Hepatocyte (in vitro differentiated cells): Measurements from ENCODE around the gene JAK1. TPM values are rescaled to one million over a fixed set of nuclear protein-coding genes. Genes with fewer than 3 reads are reported as not detected.

Experiments used
- DNase-seq: peaks from one replicate; pipeline ENCODE4 v3.0.0-alpha.2; 2016; ENCODE audit warnings: low spot score
- H2AFZ ChIP-seq: fragments of 200-600 bp; sonication (generic); 2 replicates; pipeline ENCODE4 v1.6.0; 2016; ENCODE audit warnings: antibody characterized with exemption, mild to moderate bottlenecking
- H3K27ac ChIP-seq: fragments of 200-600 bp; sonication (generic); 2 replicates; pipeline ENCODE4 v1.5.1; 2016; ENCODE audit warnings: mild to moderate bottlenecking
- H3K27me3 ChIP-seq: fragments of 200-600 bp; sonication (generic); 2 replicates; pipeline ENCODE4 v1.6.1; 2016
- H3K36me3 ChIP-seq: fragments of 200-600 bp; sonication (generic); replicated peaks from 2 replicates; pipeline ENCODE4 v1.5.1; 2016; ENCODE audit warnings: low read depth; ENCODE audit not compliant: insufficient read depth
- H3K4me1 ChIP-seq: fragments of 200-600 bp; sonication (generic); 2 replicates; pipeline ENCODE4 v1.5.1; 2016; ENCODE audit warnings: mild to moderate bottlenecking, moderate library complexity; ENCODE audit not compliant: insufficient read depth
- H3K4me2 ChIP-seq: fragments of 200-600 bp; sonication (generic); 2 replicates; pipeline ENCODE4 v1.6.0; 2016
- H3K4me3 ChIP-seq: fragments of 200-600 bp; sonication (generic); 2 replicates; pipeline ENCODE4 v1.5.1; 2016; ENCODE audit warnings: mild to moderate bottlenecking
- H3K79me2 ChIP-seq: fragments of 200-600 bp; sonication (generic); 2 replicates; pipeline ENCODE4 v1.6.0; 2017; ENCODE audit warnings: mild to moderate bottlenecking
- H3K9me2 ChIP-seq: fragments of 200-600 bp; sonication (generic); replicated peaks from 2 replicates; pipeline ENCODE4 v1.6.0; 2017; ENCODE audit warnings: mild to moderate bottlenecking; ENCODE audit not compliant: insufficient read depth
- H3K9me3 ChIP-seq: fragments of 200-600 bp; sonication (generic); 2 replicates; pipeline ENCODE4 v1.5.1; 2016; ENCODE audit warnings: low read depth, mild to moderate bottlenecking
- H4K20me1 ChIP-seq: fragments of 200-600 bp; sonication (generic); 2 replicates; pipeline ENCODE4 v1.6.0; 2016; ENCODE audit warnings: mild to moderate bottlenecking; ENCODE audit not compliant: insufficient read depth, poor library complexity, severe bottlenecking
- CTCF ChIP-seq: fragments of 200-600 bp; sonication (generic); IDR thresholded peaks from 2 replicates; pipeline ENCODE4 v1.5.1; 2016; ENCODE audit warnings: antibody characterized with exemption, mild to moderate bottlenecking; ENCODE audit not compliant: poor library complexity
- EZH2 ChIP-seq: fragments of 200-600 bp; sonication (generic); IDR thresholded peaks from 2 replicates; pipeline ENCODE4 v1.6.1; 2016; ENCODE audit warnings: antibody characterized with exemption, mild to moderate bottlenecking, borderline replicate concordance
- EZH2phosphoT487 ChIP-seq: fragments of 200-600 bp; sonication (generic); IDR thresholded peaks from one replicate; pipeline ENCODE4 v1.6.1; 2018; ENCODE audit warnings: antibody characterized with exemption, mild to moderate bottlenecking, low read depth, moderate library complexity; ENCODE audit not compliant: unreplicated experiment, severe bottlenecking
- WGBS: methylation state at CpG from one replicate; pipeline ENCODE4 v1.1.6; 2016; ENCODE audit warnings: low lambda C conversion rate; ENCODE audit errors: missing lambda C conversion rate; 5-methylcytosine and 5-hydroxymethylcytosine counted together
- polyA plus RNA-seq: library from polyadenylated mRNA; unstranded; fragments of >200 nt; fragmentation: Nextera tagmentation; extraction: Ambion mirVana; gene quantifications from 2 replicates; pipeline ENCODE4 v1.2.1, GENCODE V29; 2016
- total RNA-seq: library from RNA; depleted of rRNA; stranded (reverse); fragments of >200 nt; gene quantifications from 2 replicates; pipeline ENCODE4 v1.2.3, GENCODE V29; 2014

JAK1 gene
- total and polyA plus RNA-seq, 2 experiments from 2014 or later = 60.2 to 102 TPM

- no peaks in the 10 kb centered on the region for H3K9me2 ChIP-seq
- H3K27me3 ChIP-seq = no peaks in the 10 kb centered on the region
- peaks cover 19% of the 10 kb centered on the region for H4K20me1 ChIP-seq
- no peaks in the 10 kb centered on the region for H3K9me3 ChIP-seq
- no peak overlapping the region for H3K4me3 ChIP-seq
- no peak for DNase-seq
- no peak overlapping the region for H3K4me2 ChIP-seq
- H3K27ac ChIP-seq = no peak overlapping the region
- no peak overlapping the region for H2AFZ ChIP-seq
- peaks cover 91% of the 10 kb centered on the region for H3K79me2 ChIP-seq
- TF ChIP-seq EZH2phosphoT487 (no peak), EZH2 (no peak), CTCF (no peak)
- no peaks in the 10 kb centered on the region for H3K4me1 ChIP-seq
- no peaks in the 10 kb centered on the region for H3K36me3 ChIP-seq
These were observed 37.1 kb downstream of the JAK1 start for GRCh38 chr1:64929221-64929620.

GRCh38 chr1:64928325-64928724 lies 38.0 kb downstream of the JAK1 start:
- no peaks in the 10 kb centered on the region for H3K9me3 ChIP-seq
- TF ChIP-seq EZH2phosphoT487 = no peak
- TF ChIP-seq EZH2 = no peak
- TF ChIP-seq CTCF = no peak
- H3K36me3 ChIP-seq = no peaks in the 10 kb centered on the region
- H3K4me2 ChIP-seq = no peak overlapping the region
- no peaks in the 10 kb centered on the region for H3K27me3 ChIP-seq
- H3K4me3 ChIP-seq = no peak overlapping the region
- H3K4me1 ChIP-seq = no peaks in the 10 kb centered on the region
- no peak for DNase-seq
- no peak overlapping the region for H3K27ac ChIP-seq
- H2AFZ ChIP-seq = no peak overlapping the region
- H4K20me1 ChIP-seq = peaks cover 19% of the 10 kb centered on the region
- WGBS = 100% methylated on average over 2 of the region's 2 CpGs
- no peaks in the 10 kb centered on the region for H3K9me2 ChIP-seq
- H3K79me2 ChIP-seq = peaks cover 94% of the 10 kb centered on the region

GRCh38 chr1:64925594-64925993 lies 40.8 kb downstream of the JAK1 start:
- no peaks in the 10 kb centered on the region for H3K27me3 ChIP-seq
- DNase-seq = no peak
- H3K36me3 ChIP-seq = no peaks in the 10 kb centered on the region
- no peak for TF ChIP-seq EZH2
- no peak for TF ChIP-seq CTCF
- no peak for TF ChIP-seq EZH2phosphoT487
- no peak overlapping the region for H3K27ac ChIP-seq
- H3K4me3 ChIP-seq = no peak overlapping the region
- peaks cover 9% of the 10 kb centered on the region for H3K4me1 ChIP-seq
- peaks cover 19% of the 10 kb centered on the region for H4K20me1 ChIP-seq
- no peak overlapping the region for H2AFZ ChIP-seq
- H3K4me2 ChIP-seq = no peak overlapping the region
- 94% methylated on average over 2 of the region's 2 CpGs for WGBS
- H3K9me2 ChIP-seq = no peaks in the 10 kb centered on the region
- H3K79me2 ChIP-seq = peaks cover 82% of the 10 kb centered on the region
- no peaks in the 10 kb centered on the region for H3K9me3 ChIP-seq

GRCh38 chr1:64923294-64923718 lies 43.0 kb downstream of the JAK1 start:
- Histone ChIP-seq H3K36me3 (no peaks in the 10 kb centered on the region), H3K9me2 (no peaks in the 10 kb centered on the region), H3K27ac (no peak overlapping the region), H3K4me3 (no peak overlapping the region), H3K79me2 (peaks cover 85% of the 10 kb centered on the region), H3K4me1 (peaks cover 10% of the 10 kb centered on the region), H3K4me2 (no peak overlapping the region), H2AFZ (no peak overlapping the region), H3K27me3 (no peaks in the 10 kb centered on the region), H3K9me3 (no peaks in the 10 kb centered on the region), H4K20me1 (peaks cover 14% of the 10 kb centered on the region)
- WGBS = 46% methylated on average over 2 of the region's 2 CpGs
- no peak for TF ChIP-seq EZH2
- no peak for TF ChIP-seq CTCF
- no peak for TF ChIP-seq EZH2phosphoT487
- no peak for DNase-seq
